ENCODE results near the gene UPK1B. TPM values are rescaled to one million over a fixed set of nuclear protein-coding genes. Genes with fewer than 3 reads are reported as not detected.

Gene UPK1B
- total RNA-seq, 1 experiment from 2014 or later, result 0.42 TPM

DNA sequence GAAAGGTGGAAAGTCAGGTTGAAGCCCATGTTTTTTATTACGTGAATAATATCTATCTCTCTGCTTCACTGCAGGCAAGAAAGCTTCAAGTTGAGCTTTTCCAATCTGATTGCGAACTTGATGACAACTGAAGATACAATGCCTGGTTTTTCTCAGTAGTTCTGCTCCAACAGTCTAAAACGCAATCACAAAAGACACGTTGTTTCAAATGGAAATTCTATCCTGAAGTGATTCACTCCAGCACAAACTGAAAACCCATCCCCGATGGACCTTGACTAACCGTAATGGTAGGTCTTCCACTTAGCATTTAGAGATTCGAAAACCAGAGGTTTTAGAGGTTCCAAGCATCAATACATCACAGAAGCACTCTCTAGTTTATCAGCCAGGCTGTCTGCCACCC is 56.7 kb downstream of the UPK1B start (continued):
- no peak for TF ChIP-seq TCF7 (CRISPR knock-in tag; IDR thresholded peaks at IDR 0.05; ENCODE audit: low read depth)

DNA sequence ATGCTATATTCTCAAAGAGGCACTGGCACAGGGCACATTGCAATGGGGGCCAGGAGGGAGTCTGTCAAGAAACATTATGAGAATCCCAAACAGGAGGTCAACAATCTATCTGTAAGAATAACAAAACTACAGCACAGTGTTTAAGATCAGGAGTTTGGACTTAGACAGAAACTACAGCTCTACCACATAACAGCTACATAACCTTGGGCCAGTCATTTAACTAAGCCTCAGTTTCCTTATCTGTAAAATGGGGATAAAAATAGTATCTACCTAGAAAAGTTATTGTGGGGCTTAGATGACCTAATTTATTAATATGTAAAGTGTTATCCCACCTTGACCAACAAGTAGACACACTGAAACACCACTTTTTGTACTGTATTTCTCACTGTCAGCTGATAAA is 57.3 kb downstream of the UPK1B start:
- no peak for DNase-seq (ENCODE audit: low spot score)
- Mint-ChIP-seq H3K27ac (no peak overlapping the region), H3K9me3 (no peaks in the 10 kb centered on the region), H3K4me1 (no peaks in the 10 kb centered on the region), H3K27me3 (ENCODE audit: low read depth) (no peaks in the 10 kb centered on the region), H3K36me3 (peaks cover 78% of the 10 kb centered on the region), H3K4me3 (no peak overlapping the region)
- CTCF ChIA-PET, result interaction anchor here (1.2 kb wide), 1 partner anchor 11 kb away, joined by 3 read pairs; no protein-coding TSS in a partner anchor
- POLR2A ChIA-PET, result interaction anchor here (0.5 kb wide), 1 partner anchor 267 kb away, joined by 3 read pairs; the partner anchor contains the start of gene TIMMDC1
- ATAC-seq, result no peak
- TF ChIP-seq, protein P1, sequence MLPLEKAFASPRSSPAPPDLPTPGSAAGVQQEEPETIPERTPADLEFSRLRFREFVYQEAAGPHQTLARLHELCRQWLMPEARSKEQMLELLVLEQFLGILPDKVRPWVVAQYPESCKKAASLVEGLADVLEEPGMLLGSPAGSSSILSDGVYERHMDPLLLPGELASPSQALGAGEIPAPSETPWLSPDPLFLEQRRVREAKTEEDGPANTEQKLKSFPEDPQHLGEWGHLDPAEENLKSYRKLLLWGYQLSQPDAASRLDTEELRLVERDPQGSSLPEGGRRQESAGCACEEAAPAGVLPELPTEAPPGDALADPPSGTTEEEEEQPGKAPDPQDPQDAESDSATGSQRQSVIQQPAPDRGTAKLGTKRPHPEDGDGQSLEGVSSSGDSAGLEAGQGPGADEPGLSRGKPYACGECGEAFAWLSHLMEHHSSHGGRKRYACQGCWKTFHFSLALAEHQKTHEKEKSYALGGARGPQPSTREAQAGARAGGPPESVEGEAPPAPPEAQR (CRISPR knock-in tag; IDR thresholded peaks at IDR 0.05), result no peak
- TF ChIP-seq, protein P2, sequence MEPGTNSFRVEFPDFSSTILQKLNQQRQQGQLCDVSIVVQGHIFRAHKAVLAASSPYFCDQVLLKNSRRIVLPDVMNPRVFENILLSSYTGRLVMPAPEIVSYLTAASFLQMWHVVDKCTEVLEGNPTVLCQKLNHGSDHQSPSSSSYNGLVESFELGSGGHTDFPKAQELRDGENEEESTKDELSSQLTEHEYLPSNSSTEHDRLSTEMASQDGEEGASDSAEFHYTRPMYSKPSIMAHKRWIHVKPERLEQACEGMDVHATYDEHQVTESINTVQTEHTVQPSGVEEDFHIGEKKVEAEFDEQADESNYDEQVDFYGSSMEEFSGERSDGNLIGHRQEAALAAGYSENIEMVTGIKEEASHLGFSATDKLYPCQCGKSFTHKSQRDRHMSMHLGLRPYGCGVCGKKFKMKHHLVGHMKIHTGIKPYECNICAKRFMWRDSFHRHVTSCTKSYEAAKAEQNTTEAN (CRISPR knock-in tag; IDR thresholded peaks at IDR 0.05), result no peak
- TF ChIP-seq, protein P3, sequence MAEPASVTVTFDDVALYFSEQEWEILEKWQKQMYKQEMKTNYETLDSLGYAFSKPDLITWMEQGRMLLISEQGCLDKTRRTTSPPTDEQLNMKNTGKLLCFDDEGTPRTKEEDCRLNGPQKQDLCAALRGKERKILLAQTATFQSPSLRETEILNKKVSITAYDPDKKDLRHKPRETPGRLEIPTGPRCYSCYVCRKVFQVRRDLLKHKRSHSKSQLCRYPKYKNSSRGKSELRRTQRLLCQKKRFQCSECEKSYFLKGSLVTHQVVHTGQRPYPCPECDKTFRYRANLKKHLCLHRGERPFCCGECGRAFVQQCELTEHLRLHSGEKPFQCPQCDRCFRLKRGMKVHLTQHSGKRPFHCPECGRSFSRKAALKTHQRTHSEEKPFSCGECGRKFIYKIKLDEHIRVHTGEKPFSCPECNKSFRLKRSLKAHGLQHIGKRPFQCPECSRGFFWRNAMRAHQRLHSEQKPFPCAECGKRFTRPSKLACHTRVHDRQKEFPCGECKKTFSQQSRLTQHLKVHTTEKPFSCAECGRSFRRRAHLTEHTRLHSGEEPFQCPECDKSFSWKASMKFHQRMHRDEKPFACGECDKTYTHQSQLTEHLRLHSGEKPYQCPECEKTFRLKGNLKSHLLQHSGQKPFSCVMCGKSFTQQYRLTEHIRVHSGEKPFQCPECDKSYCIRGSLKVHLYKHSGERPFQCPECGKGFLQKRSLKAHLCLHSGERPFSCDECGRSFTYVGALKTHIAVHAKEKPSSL (CRISPR knock-in tag; conservative IDR thresholded peaks at IDR 0.05), result no peak
- no peak for TF ChIP-seq JUN (CRISPR knock-in tag; IDR thresholded peaks at IDR 0.05)
- TF ChIP-seq ZNF317 (CRISPR knock-in tag; IDR thresholded peaks at IDR 0.05; ENCODE audit: borderline replicate concordance, low read depth), result no peak
- TF ChIP-seq KAT7 (CRISPR knock-in tag; IDR thresholded peaks at IDR 0.05; ENCODE audit: borderline replicate concordance), result no peak
- TF ChIP-seq, protein P4, sequence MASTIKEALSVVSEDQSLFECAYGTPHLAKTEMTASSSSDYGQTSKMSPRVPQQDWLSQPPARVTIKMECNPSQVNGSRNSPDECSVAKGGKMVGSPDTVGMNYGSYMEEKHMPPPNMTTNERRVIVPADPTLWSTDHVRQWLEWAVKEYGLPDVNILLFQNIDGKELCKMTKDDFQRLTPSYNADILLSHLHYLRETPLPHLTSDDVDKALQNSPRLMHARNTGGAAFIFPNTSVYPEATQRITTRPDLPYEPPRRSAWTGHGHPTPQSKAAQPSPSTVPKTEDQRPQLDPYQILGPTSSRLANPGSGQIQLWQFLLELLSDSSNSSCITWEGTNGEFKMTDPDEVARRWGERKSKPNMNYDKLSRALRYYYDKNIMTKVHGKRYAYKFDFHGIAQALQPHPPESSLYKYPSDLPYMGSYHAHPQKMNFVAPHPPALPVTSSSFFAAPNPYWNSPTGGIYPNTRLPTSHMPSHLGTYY (CRISPR knock-in tag; IDR thresholded peaks at IDR 0.05), result no peak
- TF ChIP-seq, protein P5, sequence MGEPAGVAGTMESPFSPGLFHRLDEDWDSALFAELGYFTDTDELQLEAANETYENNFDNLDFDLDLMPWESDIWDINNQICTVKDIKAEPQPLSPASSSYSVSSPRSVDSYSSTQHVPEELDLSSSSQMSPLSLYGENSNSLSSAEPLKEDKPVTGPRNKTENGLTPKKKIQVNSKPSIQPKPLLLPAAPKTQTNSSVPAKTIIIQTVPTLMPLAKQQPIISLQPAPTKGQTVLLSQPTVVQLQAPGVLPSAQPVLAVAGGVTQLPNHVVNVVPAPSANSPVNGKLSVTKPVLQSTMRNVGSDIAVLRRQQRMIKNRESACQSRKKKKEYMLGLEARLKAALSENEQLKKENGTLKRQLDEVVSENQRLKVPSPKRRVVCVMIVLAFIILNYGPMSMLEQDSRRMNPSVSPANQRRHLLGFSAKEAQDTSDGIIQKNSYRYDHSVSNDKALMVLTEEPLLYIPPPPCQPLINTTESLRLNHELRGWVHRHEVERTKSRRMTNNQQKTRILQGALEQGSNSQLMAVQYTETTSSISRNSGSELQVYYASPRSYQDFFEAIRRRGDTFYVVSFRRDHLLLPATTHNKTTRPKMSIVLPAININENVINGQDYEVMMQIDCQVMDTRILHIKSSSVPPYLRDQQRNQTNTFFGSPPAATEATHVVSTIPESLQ (CRISPR knock-in tag; IDR thresholded peaks at IDR 0.05), result no peak
- TF ChIP-seq, protein P6, sequence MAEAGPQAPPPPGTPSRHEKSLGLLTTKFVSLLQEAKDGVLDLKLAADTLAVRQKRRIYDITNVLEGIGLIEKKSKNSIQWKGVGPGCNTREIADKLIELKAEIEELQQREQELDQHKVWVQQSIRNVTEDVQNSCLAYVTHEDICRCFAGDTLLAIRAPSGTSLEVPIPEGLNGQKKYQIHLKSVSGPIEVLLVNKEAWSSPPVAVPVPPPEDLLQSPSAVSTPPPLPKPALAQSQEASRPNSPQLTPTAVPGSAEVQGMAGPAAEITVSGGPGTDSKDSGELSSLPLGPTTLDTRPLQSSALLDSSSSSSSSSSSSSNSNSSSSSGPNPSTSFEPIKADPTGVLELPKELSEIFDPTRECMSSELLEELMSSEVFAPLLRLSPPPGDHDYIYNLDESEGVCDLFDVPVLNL (CRISPR knock-in tag; IDR thresholded peaks at IDR 0.05; ENCODE audit: borderline replicate concordance, low read depth), result no peak
- TF ChIP-seq SMAD4 (CRISPR knock-in tag; IDR thresholded peaks at IDR 0.05), result no peak
- no peak for TF ChIP-seq GABPB1 (CRISPR knock-in tag; IDR thresholded peaks at IDR 0.05)
- TF ChIP-seq, protein P7, sequence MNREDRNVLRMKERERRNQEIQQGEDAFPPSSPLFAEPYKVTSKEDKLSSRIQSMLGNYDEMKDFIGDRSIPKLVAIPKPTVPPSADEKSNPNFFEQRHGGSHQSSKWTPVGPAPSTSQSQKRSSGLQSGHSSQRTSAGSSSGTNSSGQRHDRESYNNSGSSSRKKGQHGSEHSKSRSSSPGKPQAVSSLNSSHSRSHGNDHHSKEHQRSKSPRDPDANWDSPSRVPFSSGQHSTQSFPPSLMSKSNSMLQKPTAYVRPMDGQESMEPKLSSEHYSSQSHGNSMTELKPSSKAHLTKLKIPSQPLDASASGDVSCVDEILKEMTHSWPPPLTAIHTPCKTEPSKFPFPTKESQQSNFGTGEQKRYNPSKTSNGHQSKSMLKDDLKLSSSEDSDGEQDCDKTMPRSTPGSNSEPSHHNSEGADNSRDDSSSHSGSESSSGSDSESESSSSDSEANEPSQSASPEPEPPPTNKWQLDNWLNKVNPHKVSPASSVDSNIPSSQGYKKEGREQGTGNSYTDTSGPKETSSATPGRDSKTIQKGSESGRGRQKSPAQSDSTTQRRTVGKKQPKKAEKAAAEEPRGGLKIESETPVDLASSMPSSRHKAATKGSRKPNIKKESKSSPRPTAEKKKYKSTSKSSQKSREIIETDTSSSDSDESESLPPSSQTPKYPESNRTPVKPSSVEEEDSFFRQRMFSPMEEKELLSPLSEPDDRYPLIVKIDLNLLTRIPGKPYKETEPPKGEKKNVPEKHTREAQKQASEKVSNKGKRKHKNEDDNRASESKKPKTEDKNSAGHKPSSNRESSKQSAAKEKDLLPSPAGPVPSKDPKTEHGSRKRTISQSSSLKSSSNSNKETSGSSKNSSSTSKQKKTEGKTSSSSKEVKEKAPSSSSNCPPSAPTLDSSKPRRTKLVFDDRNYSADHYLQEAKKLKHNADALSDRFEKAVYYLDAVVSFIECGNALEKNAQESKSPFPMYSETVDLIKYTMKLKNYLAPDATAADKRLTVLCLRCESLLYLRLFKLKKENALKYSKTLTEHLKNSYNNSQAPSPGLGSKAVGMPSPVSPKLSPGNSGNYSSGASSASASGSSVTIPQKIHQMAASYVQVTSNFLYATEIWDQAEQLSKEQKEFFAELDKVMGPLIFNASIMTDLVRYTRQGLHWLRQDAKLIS (CRISPR knock-in tag; IDR thresholded peaks at IDR 0.05; ENCODE audit: borderline replicate concordance), result no peak
- TF ChIP-seq, protein P8, sequence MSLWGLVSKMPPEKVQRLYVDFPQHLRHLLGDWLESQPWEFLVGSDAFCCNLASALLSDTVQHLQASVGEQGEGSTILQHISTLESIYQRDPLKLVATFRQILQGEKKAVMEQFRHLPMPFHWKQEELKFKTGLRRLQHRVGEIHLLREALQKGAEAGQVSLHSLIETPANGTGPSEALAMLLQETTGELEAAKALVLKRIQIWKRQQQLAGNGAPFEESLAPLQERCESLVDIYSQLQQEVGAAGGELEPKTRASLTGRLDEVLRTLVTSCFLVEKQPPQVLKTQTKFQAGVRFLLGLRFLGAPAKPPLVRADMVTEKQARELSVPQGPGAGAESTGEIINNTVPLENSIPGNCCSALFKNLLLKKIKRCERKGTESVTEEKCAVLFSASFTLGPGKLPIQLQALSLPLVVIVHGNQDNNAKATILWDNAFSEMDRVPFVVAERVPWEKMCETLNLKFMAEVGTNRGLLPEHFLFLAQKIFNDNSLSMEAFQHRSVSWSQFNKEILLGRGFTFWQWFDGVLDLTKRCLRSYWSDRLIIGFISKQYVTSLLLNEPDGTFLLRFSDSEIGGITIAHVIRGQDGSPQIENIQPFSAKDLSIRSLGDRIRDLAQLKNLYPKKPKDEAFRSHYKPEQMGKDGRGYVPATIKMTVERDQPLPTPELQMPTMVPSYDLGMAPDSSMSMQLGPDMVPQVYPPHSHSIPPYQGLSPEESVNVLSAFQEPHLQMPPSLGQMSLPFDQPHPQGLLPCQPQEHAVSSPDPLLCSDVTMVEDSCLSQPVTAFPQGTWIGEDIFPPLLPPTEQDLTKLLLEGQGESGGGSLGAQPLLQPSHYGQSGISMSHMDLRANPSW (CRISPR knock-in tag; conservative IDR thresholded peaks at IDR 0.05; ENCODE audit: low read depth), result no peak
- TF ChIP-seq MXD4 (CRISPR knock-in tag; IDR thresholded peaks at IDR 0.05; ENCODE audit: borderline replicate concordance), result no peak
- TF ChIP-seq NFATC4 (CRISPR knock-in tag; IDR thresholded peaks at IDR 0.05), result no peak
- TF ChIP-seq ATF1 (CRISPR knock-in tag; IDR thresholded peaks at IDR 0.05), result no peak
- TF ChIP-seq, protein P9, sequence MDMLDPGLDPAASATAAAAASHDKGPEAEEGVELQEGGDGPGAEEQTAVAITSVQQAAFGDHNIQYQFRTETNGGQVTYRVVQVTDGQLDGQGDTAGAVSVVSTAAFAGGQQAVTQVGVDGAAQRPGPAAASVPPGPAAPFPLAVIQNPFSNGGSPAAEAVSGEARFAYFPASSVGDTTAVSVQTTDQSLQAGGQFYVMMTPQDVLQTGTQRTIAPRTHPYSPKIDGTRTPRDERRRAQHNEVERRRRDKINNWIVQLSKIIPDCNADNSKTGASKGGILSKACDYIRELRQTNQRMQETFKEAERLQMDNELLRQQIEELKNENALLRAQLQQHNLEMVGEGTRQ (CRISPR knock-in tag; IDR thresholded peaks at IDR 0.05), result no peak

Measured in WTC11 (cell line).